SK-N-SH treated with all-trans-retinoic acid at 6 μM for 48 hours (cell line): ENCODE data around the gene HES1.
"Not testable (repeated sequence)": the region's sequence is repeated elsewhere in the genome, so short reads cannot be mapped to it uniquely, and the experiment has no call there.

Source experiments
- ATAC-seq: fragments of 200-7000 bp; cut with Tn5 transposase; 3 replicates; pipeline ENCODE4 v1.9.1; 2020; ENCODE audit warnings: mild to moderate bottlenecking, moderate library complexity
- ARNTL ChIP-seq: fragments of 450-650 bp; formaldehyde crosslinking; IDR thresholded peaks from 2 replicates; pipeline ENCODE4 v1.5.0; 2020; ENCODE audit warnings: low read depth, mild to moderate bottlenecking, moderate library complexity, borderline replicate concordance
- BACH2 ChIP-seq: fragments of 250-450 bp; sonication (Bioruptor Pico); IDR thresholded peaks from 2 replicates; pipeline ENCODE4 v1.9.0; 2021; ENCODE audit warnings: mild to moderate bottlenecking, borderline replicate concordance
- CREB5 ChIP-seq: fragments of 250-450 bp; sonication (Bioruptor Pico); IDR thresholded peaks from 2 replicates; pipeline ENCODE4 v1.5.1; 2020; ENCODE audit warnings: low read depth, mild to moderate bottlenecking, moderate library complexity
- CSRNP3 ChIP-seq: fragments of 250-450 bp; sonication (Bioruptor Pico); IDR thresholded peaks from 2 replicates; pipeline ENCODE4 v1.5.1; 2021; ENCODE audit warnings: mild to moderate bottlenecking, moderate library complexity
- ESRRG ChIP-seq: fragments of 250-450 bp; sonication (Bioruptor Pico); IDR thresholded peaks from 2 replicates; pipeline ENCODE4 v1.6.1; 2021; ENCODE audit warnings: mild to moderate bottlenecking
- GLIS3 ChIP-seq: fragments of 250-450 bp; sonication (Bioruptor Pico); IDR thresholded peaks from 2 replicates; pipeline ENCODE4 v1.5.0; 2020; ENCODE audit warnings: mild to moderate bottlenecking, moderate library complexity
- ISL1 ChIP-seq: fragments of 250-450 bp; sonication (Bioruptor Pico); IDR thresholded peaks from 2 replicates; pipeline ENCODE4 v2.1.2; 2022; ENCODE audit warnings: mild to moderate bottlenecking, moderate library complexity
- OSR1 ChIP-seq: fragments of 250-450 bp; sonication (Bioruptor Pico); IDR thresholded peaks from 2 replicates; pipeline ENCODE4 v1.8.0; 2022; ENCODE audit warnings: moderate library complexity, mild to moderate bottlenecking, inconsistent platforms
- PATZ1 ChIP-seq: fragments of 250-450 bp; sonication (Bioruptor Pico); IDR thresholded peaks from 2 replicates; pipeline ENCODE4 v1.8.0; 2020; ENCODE audit warnings: mild to moderate bottlenecking, moderate library complexity, borderline replicate concordance
- POU6F1 ChIP-seq: fragments of 250-450 bp; sonication (Bioruptor Pico); IDR thresholded peaks from 2 replicates; pipeline ENCODE4 v1.8.0; 2021; ENCODE audit warnings: low read depth, mild to moderate bottlenecking, moderate library complexity, borderline replicate concordance
- RARB ChIP-seq: fragments of 250-450 bp; sonication (Bioruptor Pico); IDR thresholded peaks from 2 replicates; pipeline ENCODE4 v1.8.0; 2021; ENCODE audit warnings: mild to moderate bottlenecking, moderate library complexity
- SNAI2 ChIP-seq: fragments of 250-450 bp; sonication (Bioruptor Pico); IDR thresholded peaks from 2 replicates; pipeline ENCODE4 v1.5.0; 2020; ENCODE audit warnings: mild to moderate bottlenecking, moderate library complexity
- TCF4 ChIP-seq: fragments of 250-450 bp; sonication (Bioruptor Pico); IDR thresholded peaks from 2 replicates; pipeline ENCODE4 v1.8.0; 2021; ENCODE audit warnings: mild to moderate bottlenecking, moderate library complexity, borderline replicate concordance
- TOX ChIP-seq: fragments of 250-450 bp; sonication (Bioruptor Pico); IDR thresholded peaks from 2 replicates; pipeline ENCODE4 v1.8.0; 2021; ENCODE audit warnings: mild to moderate bottlenecking, moderate library complexity, borderline replicate concordance
- TSHZ2 ChIP-seq: fragments of 250-450 bp; sonication (Bioruptor Pico); IDR thresholded peaks from 2 replicates; pipeline ENCODE4 v1.5.0; 2020; ENCODE audit warnings: mild to moderate bottlenecking, moderate library complexity
- ZC3H10 ChIP-seq: fragments of 250-450 bp; sonication (Bioruptor Pico); IDR thresholded peaks from 2 replicates; pipeline ENCODE4 v1.5.1; 2021; ENCODE audit warnings: mild to moderate bottlenecking, moderate library complexity
- ZFP3 ChIP-seq: fragments of 250-450 bp; sonication (Bioruptor Pico); IDR thresholded peaks from 2 replicates; pipeline ENCODE4 v1.5.0; 2020; ENCODE audit warnings: mild to moderate bottlenecking, moderate library complexity
- ZFP30 ChIP-seq: fragments of 450-650 bp; formaldehyde crosslinking; IDR thresholded peaks from 2 replicates; pipeline ENCODE4 v1.5.0; 2022; ENCODE audit warnings: mild to moderate bottlenecking, moderate library complexity
- ZNF8 ChIP-seq: fragments of 450-650 bp; formaldehyde crosslinking; IDR thresholded peaks from 2 replicates; pipeline ENCODE4 v1.5.0; 2020; ENCODE audit warnings: mild to moderate bottlenecking, moderate library complexity

Gene HES1

GRCh38 chr3:194089357-194090177 lies 46.4 kb upstream of the HES1 start:
- TF ChIP-seq ZNF8 (CRISPR knock-in tag) = no peak
- TF ChIP-seq CSRNP3 (CRISPR knock-in tag) = no peak
- no peak for TF ChIP-seq BACH2 (CRISPR knock-in tag)
- TF ChIP-seq CREB5 = no peak
- TF ChIP-seq GLIS3 (CRISPR knock-in tag) = no peak
- no peak for TF ChIP-seq PATZ1
- no peak for TF ChIP-seq TSHZ2 (CRISPR knock-in tag)
- no peak for TF ChIP-seq ZC3H10 (CRISPR knock-in tag)
- no peak for TF ChIP-seq ZFP30 (CRISPR knock-in tag)
- no peak for TF ChIP-seq SNAI2
- TF ChIP-seq OSR1 = no peak
- TF ChIP-seq POU6F1 (CRISPR knock-in tag) = no peak
- peak; percentile 82 for ATAC-seq

GRCh38 chr3:194090178-194090555 lies 45.8 kb upstream of the HES1 start:
- not testable (repeated sequence) for ATAC-seq

GRCh38 chr3:194090716-194091115 lies 45.2 kb upstream of the HES1 start:
- no peak for TF ChIP-seq TOX (CRISPR knock-in tag)
- no peak for TF ChIP-seq ARNTL (CRISPR knock-in tag)
- no peak for TF ChIP-seq ZNF8 (CRISPR knock-in tag)
- TF ChIP-seq ZFP30 (CRISPR knock-in tag) = no peak
- no peak for TF ChIP-seq ISL1 (CRISPR knock-in tag)
- no peak for TF ChIP-seq RARB (CRISPR knock-in tag)
- no peak for TF ChIP-seq CREB5
- TF ChIP-seq TCF4 (CRISPR knock-in tag) = no peak
- no peak for TF ChIP-seq ZFP3 (CRISPR knock-in tag)
- TF ChIP-seq ZC3H10 (CRISPR knock-in tag) = no peak
- no peak for TF ChIP-seq BACH2 (CRISPR knock-in tag)
- no peak for TF ChIP-seq PATZ1
- TF ChIP-seq ESRRG = no peak
- no peak for TF ChIP-seq CSRNP3 (CRISPR knock-in tag)
- no peak for TF ChIP-seq OSR1
- TF ChIP-seq GLIS3 (CRISPR knock-in tag) = no peak
- no peak for ATAC-seq
